ENCODE data around the gene NLGN1. TPM values are rescaled to one million over a fixed set of nuclear protein-coding genes. Genes with fewer than 3 reads are reported as not detected.

NLGN1 gene
- total RNA-seq, 1 experiment from 2014 or later = 0.85 TPM

DNA sequence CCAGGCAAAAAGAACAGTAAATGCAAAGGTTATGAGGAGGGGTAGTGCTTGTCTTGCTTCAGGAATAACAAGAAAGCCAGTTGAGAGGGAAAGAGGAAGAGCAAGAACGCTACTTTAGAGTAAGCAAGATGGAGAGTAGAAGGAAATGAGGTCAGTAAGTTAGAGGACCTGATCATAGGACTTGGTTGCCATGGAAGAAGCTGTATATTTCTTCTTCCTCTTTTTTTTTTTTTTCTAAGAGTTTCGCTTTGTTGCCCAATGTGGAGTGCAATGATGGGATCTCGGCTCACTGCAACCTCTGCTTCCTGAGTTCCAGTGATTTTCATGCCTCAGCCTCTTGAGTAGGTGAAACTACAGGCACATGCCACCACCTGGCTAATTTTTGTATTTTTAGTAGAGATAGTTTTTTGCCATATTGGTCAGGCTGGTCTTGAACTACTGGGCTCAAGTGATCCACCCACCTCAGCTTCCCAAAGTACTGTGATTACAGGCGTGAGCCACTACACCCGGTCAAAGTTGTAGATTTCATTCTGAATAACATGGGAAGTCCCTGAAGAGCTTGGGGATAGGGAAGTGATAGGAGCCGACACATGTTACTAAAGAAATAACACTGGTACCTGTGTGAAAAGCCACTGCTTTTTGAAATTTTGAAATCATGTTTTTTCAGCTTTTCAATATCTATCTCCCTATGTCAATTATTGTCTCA, 933.7 kb downstream of the NLGN1 start:
- POLR2A ChIA-PET = no interaction called here
- no peak for TF ChIP-seq POLR2AphosphoS5 (IDR thresholded peaks at IDR 0.05; ENCODE audit: low read depth, low read length)
- TF ChIP-seq SIN3A (IDR thresholded peaks at IDR 0.05; ENCODE audit: borderline replicate concordance, insufficient read depth, low read depth, low read length) = no peak
- TF ChIP-seq, protein P1, sequence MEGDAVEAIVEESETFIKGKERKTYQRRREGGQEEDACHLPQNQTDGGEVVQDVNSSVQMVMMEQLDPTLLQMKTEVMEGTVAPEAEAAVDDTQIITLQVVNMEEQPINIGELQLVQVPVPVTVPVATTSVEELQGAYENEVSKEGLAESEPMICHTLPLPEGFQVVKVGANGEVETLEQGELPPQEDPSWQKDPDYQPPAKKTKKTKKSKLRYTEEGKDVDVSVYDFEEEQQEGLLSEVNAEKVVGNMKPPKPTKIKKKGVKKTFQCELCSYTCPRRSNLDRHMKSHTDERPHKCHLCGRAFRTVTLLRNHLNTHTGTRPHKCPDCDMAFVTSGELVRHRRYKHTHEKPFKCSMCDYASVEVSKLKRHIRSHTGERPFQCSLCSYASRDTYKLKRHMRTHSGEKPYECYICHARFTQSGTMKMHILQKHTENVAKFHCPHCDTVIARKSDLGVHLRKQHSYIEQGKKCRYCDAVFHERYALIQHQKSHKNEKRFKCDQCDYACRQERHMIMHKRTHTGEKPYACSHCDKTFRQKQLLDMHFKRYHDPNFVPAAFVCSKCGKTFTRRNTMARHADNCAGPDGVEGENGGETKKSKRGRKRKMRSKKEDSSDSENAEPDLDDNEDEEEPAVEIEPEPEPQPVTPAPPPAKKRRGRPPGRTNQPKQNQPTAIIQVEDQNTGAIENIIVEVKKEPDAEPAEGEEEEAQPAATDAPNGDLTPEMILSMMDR (IDR thresholded peaks at IDR 0.05) = no peak
- no peak for TF ChIP-seq REST (IDR thresholded peaks at IDR 0.05; ENCODE audit: insufficient read depth in 1 of 2, low read depth in 2 of 2, low read length in 1 of 2)
- TF ChIP-seq TCF7L2 (IDR thresholded peaks at IDR 0.05; ENCODE audit: low read depth, low read length) = no peak
- ATAC-seq (no peak), DNase-seq (ENCODE audit: low read depth, low spot score) (no peak)
- Histone ChIP-seq H3K36me3 (ENCODE audit: control insufficient read depth, insufficient read depth, low read length) (no peaks in the 10 kb centered on the region), H3K27ac (ENCODE audit: low read length) (no peak overlapping the region), H3K4me1 (ENCODE audit: control insufficient read depth, insufficient read depth, low read length) (no peaks in the 10 kb centered on the region), H3K27me3 (ENCODE audit: control insufficient read depth, insufficient read depth, low read length) (no peaks in the 10 kb centered on the region), H3K4me3 (ENCODE audit: low read depth in 2 of 2, low read length in 2 of 2) (no peak overlapping the region), H3K9me3 (ENCODE audit: control insufficient read depth, insufficient read depth, low read depth, low read length) (no peaks in the 10 kb centered on the region)
- CTCF ChIA-PET = no interaction called here
- intact Hi-C loops (cut with micrococcal nuclease; ENCODE audit: unreplicated experiment) = no loop called here
- in situ Hi-C loops (cut with HindIII; ENCODE audit: low pct_unique_long_range_greater_than_20kb, low sequenced_read_pairs) = no loop called here
- no TSS peak for BruUV-seq (replicated peaks)

DNA sequence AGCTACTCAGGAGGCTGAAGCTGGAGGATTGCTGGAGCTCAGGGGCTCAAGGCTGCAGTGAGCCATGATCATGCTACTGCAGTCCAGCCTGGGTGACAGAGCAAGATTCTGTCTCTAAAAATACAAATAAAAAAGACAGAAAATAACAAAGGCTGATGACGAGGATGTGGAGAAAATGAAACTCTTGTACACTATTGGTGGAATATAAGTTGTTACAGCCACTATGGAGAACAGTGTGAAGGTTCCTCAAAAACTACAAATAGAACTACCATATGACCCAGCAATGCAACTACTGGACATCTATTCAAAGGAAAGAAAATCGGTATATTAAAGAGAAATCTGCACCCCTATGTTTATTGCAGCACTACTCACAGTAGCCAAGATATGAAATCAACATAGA, 934.8 kb downstream of the NLGN1 start:
- in situ Hi-C loops (cut with HindIII; ENCODE audit: low pct_unique_long_range_greater_than_20kb, low sequenced_read_pairs) = no loop called here

More for the DNA sequence above, 934.8 kb downstream of the NLGN1 start:
- intact Hi-C loops (cut with micrococcal nuclease; ENCODE audit: unreplicated experiment) = no loop called here
- no peak for TF ChIP-seq REST (IDR thresholded peaks at IDR 0.05; ENCODE audit: insufficient read depth in 1 of 2, low read depth in 2 of 2, low read length in 1 of 2)
- ChIA-PET CTCF (no interaction called here), POLR2A (no interaction called here)
- Histone ChIP-seq H3K9me3 (ENCODE audit: control insufficient read depth, insufficient read depth, low read depth, low read length) (no peaks in the 10 kb centered on the region), H3K27ac (ENCODE audit: low read length) (no peak overlapping the region), H3K36me3 (ENCODE audit: control insufficient read depth, insufficient read depth, low read length) (no peaks in the 10 kb centered on the region), H3K4me1 (ENCODE audit: control insufficient read depth, insufficient read depth, low read length) (no peaks in the 10 kb centered on the region), H3K27me3 (ENCODE audit: control insufficient read depth, insufficient read depth, low read length) (no peaks in the 10 kb centered on the region), H3K4me3 (ENCODE audit: low read depth in 2 of 2, low read length in 2 of 2) (no peak overlapping the region)
- DNase-seq (ENCODE audit: low read depth, low spot score) (no peak), ATAC-seq (no peak)
- BruUV-seq (replicated peaks) = no TSS peak

All from Panc1 (cell line).